Measurements from ENCODE around the gene RALGAPB.

DNA sequence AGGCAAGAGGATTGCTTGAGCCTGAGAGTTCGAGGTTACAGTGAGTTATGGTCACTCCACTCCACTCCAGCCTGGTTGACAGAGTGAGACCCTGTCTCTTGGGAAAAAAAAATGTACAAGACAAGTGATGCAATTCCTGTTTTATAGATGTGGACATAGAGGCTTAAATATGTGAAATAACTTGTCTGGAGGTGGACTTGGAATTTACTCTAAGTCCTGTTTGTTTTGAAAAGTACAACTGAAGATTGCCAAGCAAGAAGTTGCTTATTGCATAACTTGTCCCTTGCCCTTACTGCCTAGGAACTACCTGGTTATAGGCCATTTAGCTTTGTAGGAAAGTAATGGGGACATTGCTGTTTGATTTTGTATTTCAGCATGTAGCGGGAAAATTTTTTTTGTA lies 82.3 kb downstream of the RALGAPB start:
- TF ChIP-seq, protein P1, sequence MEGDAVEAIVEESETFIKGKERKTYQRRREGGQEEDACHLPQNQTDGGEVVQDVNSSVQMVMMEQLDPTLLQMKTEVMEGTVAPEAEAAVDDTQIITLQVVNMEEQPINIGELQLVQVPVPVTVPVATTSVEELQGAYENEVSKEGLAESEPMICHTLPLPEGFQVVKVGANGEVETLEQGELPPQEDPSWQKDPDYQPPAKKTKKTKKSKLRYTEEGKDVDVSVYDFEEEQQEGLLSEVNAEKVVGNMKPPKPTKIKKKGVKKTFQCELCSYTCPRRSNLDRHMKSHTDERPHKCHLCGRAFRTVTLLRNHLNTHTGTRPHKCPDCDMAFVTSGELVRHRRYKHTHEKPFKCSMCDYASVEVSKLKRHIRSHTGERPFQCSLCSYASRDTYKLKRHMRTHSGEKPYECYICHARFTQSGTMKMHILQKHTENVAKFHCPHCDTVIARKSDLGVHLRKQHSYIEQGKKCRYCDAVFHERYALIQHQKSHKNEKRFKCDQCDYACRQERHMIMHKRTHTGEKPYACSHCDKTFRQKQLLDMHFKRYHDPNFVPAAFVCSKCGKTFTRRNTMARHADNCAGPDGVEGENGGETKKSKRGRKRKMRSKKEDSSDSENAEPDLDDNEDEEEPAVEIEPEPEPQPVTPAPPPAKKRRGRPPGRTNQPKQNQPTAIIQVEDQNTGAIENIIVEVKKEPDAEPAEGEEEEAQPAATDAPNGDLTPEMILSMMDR (IDR thresholded peaks at IDR 0.05) = no peak
- TF ChIP-seq POLR2A (IDR thresholded peaks at IDR 0.05) = no peak

Data from body of pancreas (tissue), 4 donors.